D721Med (cell line): ENCODE results near the gene FAM217A.

Experiments
- DNase-seq: peaks from one replicate; pipeline ENCODE4 v3.0.0; 2011; ENCODE audit warnings: low spot score; ENCODE audit not compliant: insufficient read length
- FAIRE-seq: peaks from 2 replicates; lab custom pipeline; 2011; peaks lifted over from hg19 to GRCh38; lab: Jason Lieb, UNC
- TF ChIP-seq, protein P1 (sequence below): IDR thresholded peaks from 2 replicates; pipeline ENCODE4 v1.5.1; 2012; ENCODE audit warnings: mild to moderate bottlenecking, control low read depth; ENCODE audit not compliant: insufficient read depth; ENCODE audit errors: missing control alignments

FAM217A gene

DNA sequence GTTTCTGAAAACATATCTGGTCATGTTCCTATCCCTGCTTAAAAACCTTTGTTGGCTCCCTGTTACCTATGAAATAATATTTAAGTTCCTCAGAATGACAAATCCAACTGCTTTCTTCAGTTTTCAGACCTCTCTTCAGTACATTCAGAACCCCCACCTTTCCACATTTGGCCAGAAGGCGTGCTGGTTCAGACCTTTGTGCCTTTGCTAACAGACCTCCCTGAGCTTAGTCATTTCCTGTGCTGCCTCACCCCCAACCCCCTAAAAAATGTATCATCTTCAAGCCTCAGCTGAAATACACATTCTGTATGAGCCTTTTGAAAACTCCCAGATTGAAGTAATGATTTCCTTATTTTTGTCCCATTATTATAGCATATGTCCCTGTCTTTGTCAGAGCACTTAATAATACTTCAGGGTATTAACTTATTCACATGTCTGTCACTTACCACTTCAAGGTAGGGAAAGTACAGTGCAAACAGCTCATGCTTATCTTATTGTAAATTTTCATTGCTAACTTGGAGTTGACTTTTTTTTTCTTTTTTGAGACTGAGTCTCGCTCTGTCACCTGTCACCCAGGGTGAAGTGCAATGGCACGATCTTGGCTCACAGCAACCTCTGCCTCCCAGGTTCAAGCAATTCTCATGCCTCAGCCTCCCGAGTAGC is 19.7 kb downstream of the FAM217A start:
- no peak for DNase-seq
- no peak for FAIRE-seq
- TF ChIP-seq, protein P1, sequence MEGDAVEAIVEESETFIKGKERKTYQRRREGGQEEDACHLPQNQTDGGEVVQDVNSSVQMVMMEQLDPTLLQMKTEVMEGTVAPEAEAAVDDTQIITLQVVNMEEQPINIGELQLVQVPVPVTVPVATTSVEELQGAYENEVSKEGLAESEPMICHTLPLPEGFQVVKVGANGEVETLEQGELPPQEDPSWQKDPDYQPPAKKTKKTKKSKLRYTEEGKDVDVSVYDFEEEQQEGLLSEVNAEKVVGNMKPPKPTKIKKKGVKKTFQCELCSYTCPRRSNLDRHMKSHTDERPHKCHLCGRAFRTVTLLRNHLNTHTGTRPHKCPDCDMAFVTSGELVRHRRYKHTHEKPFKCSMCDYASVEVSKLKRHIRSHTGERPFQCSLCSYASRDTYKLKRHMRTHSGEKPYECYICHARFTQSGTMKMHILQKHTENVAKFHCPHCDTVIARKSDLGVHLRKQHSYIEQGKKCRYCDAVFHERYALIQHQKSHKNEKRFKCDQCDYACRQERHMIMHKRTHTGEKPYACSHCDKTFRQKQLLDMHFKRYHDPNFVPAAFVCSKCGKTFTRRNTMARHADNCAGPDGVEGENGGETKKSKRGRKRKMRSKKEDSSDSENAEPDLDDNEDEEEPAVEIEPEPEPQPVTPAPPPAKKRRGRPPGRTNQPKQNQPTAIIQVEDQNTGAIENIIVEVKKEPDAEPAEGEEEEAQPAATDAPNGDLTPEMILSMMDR, result no peak

GRCh38 chr6:4057036-4057435 is 21.9 kb downstream of the FAM217A start:
- no peak for FAIRE-seq
- no peak for DNase-seq
- TF ChIP-seq, protein P1, result no peak

- DNase-seq, result no peak
- no peak for FAIRE-seq
- TF ChIP-seq, protein P1, result peak; percentile 67
Observed at GRCh38 chr6:4055420-4056041, 23.4 kb downstream of the FAM217A start.

DNA sequence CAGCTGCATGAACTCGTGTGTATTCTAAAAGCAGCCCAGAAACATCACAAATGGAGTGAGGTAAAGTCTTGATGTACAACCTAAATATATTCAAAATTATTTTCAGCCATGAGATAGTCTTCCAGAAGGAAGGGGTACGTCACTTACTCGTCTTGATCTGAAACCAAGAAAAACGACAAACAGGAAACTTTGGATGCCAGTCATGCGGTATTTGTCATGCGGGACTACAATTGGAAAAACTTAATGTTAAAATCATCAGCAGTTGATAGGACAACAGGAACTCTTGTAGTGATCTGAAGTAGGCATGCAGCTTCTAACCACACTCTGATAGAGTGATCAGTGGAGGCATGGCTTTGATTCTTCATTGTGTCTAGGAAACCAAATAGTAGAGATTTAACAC is 29.7 kb downstream of the FAM217A start:
- DNase-seq, result no peak
- no peak for FAIRE-seq

GRCh38 chr6:4041480-4041879 is 37.5 kb downstream of the FAM217A start:
- no peak for DNase-seq
- TF ChIP-seq, protein P1, result no peak
- no peak for FAIRE-seq

More for the DNA sequence above, 29.7 kb downstream of the FAM217A start:
- TF ChIP-seq, protein P1, result no peak

- TF ChIP-seq, protein P1, result no peak
- FAIRE-seq (no peak), DNase-seq (no peak)
Observed at GRCh38 chr6:4039348-4039747, 39.6 kb downstream of the FAM217A start.

GRCh38 chr6:4036581-4036980 is 42.4 kb downstream of the FAM217A start:
- DNase-seq (no peak), FAIRE-seq (no peak)
- TF ChIP-seq, protein P1, result no peak
